Astrocyte of the spinal cord (primary cell): ENCODE data around the gene KRTAP19-1.

Source experiments
- DNase-seq: peaks from one replicate; pipeline ENCODE4 v3.0.0; 2011; ENCODE audit warnings: low read depth, low spot score
- H3K4me3 ChIP-seq: 2 replicates; pipeline ENCODE4 v1.5.1; 2011; ENCODE audit warnings: low read depth, mild to moderate bottlenecking, low read length, moderate library complexity
- in situ Hi-C: cut with HindIII; loops from 2 replicates; pipeline ENCODE4 v1.10.0; 2017; ENCODE audit warnings: low sequenced_read_pairs
- TF ChIP-seq, protein P1 (sequence below): IDR thresholded peaks from 2 replicates; pipeline ENCODE4 v1.5.1; 2012; ENCODE audit warnings: low read depth, mild to moderate bottlenecking, low read length, inconsistent platforms

KRTAP19-1 gene

DNA sequence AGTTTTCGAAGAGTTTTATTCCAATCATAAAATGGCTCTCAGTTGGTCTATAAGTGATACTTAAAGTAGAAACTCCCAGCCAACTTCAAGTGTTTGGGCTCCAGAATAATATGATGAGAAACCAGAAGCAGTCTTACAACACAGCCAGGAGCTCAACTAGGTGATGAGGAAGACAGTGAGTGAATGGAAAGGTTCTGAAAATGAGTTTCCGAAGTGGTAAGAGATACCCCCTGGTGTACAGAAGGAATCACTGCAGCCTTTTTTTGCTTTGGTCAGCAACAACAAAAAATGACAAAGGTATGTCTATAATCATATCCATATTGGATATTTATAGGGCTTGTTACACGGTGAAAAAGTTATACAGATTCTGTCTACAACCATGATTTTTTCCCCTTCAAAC lies 16.5 kb downstream of the KRTAP19-1 start:
- TF ChIP-seq, protein P1, sequence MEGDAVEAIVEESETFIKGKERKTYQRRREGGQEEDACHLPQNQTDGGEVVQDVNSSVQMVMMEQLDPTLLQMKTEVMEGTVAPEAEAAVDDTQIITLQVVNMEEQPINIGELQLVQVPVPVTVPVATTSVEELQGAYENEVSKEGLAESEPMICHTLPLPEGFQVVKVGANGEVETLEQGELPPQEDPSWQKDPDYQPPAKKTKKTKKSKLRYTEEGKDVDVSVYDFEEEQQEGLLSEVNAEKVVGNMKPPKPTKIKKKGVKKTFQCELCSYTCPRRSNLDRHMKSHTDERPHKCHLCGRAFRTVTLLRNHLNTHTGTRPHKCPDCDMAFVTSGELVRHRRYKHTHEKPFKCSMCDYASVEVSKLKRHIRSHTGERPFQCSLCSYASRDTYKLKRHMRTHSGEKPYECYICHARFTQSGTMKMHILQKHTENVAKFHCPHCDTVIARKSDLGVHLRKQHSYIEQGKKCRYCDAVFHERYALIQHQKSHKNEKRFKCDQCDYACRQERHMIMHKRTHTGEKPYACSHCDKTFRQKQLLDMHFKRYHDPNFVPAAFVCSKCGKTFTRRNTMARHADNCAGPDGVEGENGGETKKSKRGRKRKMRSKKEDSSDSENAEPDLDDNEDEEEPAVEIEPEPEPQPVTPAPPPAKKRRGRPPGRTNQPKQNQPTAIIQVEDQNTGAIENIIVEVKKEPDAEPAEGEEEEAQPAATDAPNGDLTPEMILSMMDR, result peak; percentile 33
- H3K4me3 ChIP-seq, result no peak overlapping the region
- in situ Hi-C loops, result no loop called here
- DNase-seq, result no peak

DNA sequence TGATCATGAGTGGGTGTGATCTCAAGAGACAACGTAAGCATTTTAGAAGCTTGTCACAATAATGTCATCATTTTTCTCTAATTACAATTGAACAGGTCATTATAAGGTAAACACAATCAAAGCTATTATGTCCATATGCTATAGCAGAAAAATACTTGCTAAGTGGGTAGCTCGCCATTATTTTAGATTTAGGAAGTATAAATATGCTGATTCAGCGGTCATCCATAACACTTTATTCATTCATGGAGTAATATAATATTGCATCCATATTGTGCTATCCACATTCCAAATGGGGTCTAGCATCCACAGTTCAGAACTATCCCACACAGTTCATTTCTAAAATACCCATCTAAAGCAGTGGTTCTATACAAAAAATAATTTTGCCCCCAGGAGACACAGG lies 31.7 kb downstream of the KRTAP19-1 start:
- H3K4me3 ChIP-seq, result no peak overlapping the region
- TF ChIP-seq, protein P1, result no peak
- DNase-seq, result no peak
- in situ Hi-C loops, result no loop called here

DNA sequence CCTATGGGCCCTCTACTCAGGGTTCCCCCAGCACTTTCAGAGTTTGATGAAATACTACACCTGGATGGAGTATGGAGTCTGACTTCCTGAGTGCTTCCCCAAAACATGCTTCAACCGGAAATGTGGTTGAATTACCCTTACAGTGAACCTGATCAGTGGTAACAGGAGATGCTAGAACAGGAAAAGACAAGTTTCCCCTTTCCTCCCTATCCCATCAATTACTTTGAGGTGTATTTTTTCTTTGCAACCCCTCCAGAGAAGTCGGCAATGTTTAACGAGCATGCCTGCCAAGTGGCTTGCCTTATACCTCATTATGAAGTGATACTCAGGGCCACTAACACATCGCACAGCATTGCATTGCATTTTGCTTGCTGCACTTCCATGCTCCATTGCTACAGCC lies 33.1 kb downstream of the KRTAP19-1 start:
- in situ Hi-C loops, result no loop called here
- no peak for DNase-seq
- no peak overlapping the region for H3K4me3 ChIP-seq
- TF ChIP-seq, protein P1, result no peak

DNA sequence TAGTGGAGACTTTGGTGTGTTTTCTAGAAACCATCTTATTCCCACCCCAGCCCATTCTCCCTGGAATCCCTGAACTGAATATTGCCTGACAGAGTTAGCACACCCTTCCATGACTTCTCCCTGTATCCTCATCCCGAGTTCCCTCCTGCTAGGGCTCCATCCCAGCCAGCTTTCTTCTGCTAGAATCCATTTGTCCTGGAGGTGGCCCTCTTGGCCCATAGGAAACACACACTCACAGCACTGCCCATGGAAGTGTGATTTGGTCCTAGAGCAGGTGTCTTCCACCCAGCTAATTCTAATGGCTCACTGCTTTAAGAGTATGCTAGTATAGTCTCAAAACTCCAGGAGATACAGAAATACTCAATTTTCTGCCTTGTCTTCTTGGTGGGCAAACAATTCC lies 36.0 kb downstream of the KRTAP19-1 start:
- in situ Hi-C loops, result no loop called here
- TF ChIP-seq, protein P1, result no peak
- H3K4me3 ChIP-seq, result no peak overlapping the region
- no peak for DNase-seq

DNA sequence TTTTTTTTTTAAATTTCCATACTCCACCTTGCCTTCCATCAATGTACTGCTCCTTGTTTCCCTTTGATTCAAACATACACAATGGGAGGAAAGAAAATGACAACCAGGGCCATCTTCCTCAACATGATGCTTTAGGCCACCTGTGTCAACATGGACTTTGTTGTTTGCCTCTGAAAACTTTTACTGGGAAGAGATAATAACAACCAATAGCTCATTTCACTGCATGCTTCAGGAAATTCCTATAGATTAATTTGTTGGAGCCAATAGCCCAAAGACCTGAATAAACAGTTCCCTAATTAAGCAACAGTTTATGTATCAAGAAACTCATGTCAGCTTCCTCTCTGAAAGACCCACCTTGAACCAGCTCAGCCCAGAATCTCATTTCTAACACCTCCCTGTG lies 36.9 kb downstream of the KRTAP19-1 start:
- TF ChIP-seq, protein P1, result no peak
- no peak for DNase-seq
- in situ Hi-C loops, result no loop called here
- H3K4me3 ChIP-seq, result no peak overlapping the region

DNA sequence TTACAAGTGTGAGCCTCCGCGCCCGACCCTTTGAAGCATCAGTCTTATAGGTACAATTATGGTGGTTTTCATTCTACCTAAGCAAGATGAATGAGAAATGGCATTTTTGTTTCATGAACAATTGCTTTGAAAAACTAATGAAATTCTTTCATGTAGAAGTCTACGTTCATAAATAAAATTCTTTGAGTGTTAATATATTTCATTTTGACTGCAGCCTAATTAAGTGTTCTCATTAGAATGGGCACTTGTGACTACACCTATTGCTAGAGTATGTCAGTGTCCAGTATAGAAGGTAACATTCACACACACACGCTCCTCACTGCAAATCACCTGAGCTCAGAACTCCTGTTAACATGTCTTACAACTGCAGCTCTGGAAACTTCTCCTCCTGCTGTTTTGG lies 40.2 kb downstream of the KRTAP19-1 start, which contains the start of gene KRTAP15-1:
Gene KRTAP15-1 (plus strand): TSS at position 301 of the 400 bp plus-strand sequence. CDS start 53 bp downstream, at position 354.
- H3K4me3 ChIP-seq, result no peak within 1 kb of the TSS
- TF ChIP-seq, protein P1, result no peak
- no peak for DNase-seq
- in situ Hi-C loops, result no loop called here

DNA sequence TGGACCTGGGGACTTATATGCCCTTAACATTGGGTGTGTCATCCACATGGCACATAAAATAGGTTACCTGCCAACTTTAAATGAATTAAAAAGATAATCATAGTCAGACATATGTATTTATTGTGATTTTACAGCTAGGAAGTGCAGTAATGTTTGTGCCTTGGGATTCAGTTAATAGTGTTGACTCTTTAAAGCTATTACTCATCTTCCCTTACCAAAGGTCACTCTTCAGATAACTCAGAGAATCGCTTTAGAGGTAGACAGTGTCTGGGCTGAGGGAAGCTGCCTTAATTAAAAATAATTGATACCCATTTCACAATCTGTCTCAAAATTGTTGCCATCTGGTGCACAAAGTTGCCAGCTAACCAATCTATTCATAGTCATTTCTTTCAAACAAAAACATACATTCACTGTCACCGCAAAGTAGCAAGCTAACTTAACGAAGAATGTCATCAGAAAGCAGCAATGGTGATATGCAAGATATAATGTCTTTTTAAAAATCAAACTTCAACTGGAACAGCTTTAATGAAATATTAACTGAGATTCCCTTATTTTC lies 43.1 kb downstream of the KRTAP19-1 start:
- in situ Hi-C loops, result no loop called here
- TF ChIP-seq, protein P1, result no peak
- no peak for DNase-seq
- H3K4me3 ChIP-seq, result no peak overlapping the region
